IMR-90 (cell line): ENCODE results near the gene ADTRP. TPM values are rescaled to one million over a fixed set of nuclear protein-coding genes. Genes with fewer than 3 reads are reported as not detected.

Experiments used
- ATAC-seq: fragments of 200-7000 bp; cut with Tn5 transposase; 2 replicates; pipeline ENCODE4 v1.9.1; 2020; ENCODE audit warnings: low read depth, mild to moderate bottlenecking, moderate library complexity
- BruUV-seq: library from RNA; stranded (reverse); fragments of 400-500 nt; replicated peaks from 2 replicates; lab custom pipeline; 2021; lab: Mats Ljungman, UMichigan
- CTCF ChIA-PET: fragments of 300-600 bp; formaldehyde crosslinking; extraction: SDS; loops from one replicate; lab custom pipeline; 2021; ENCODE audit warnings: antibody characterized with exemption; lab: Yijun Ruan, JAX
- POLR2A ChIA-PET: fragments of 300-600 bp; sonication (Branson Sonifier 250); formaldehyde crosslinking; loops from one replicate; lab custom pipeline; 2022; ENCODE audit warnings: antibody characterized with exemption; ENCODE audit not compliant: unreplicated experiment; lab: Charles Lee
- DNase-seq: peaks from one replicate; pipeline ENCODE4 v3.0.0; 2013
- H2AFZ ChIP-seq: replicated peaks from 2 replicates; pipeline ENCODE3; 2013; ENCODE audit warnings: low read length, mild to moderate bottlenecking; ENCODE audit not compliant: poor library complexity
- H2AK5ac ChIP-seq: 2 replicates; pipeline ENCODE4 v1.6.1; 2013; ENCODE audit warnings: low read depth, low read length, inconsistent platforms
- H2AK9ac ChIP-seq: replicated peaks from 2 replicates; pipeline ENCODE3; 2013; ENCODE audit warnings: mild to moderate bottlenecking, low read depth, low read length, moderate library complexity; ENCODE audit not compliant: poor library complexity
- H2BK120ac ChIP-seq: 2 replicates; pipeline ENCODE4 v1.6.1; 2013; ENCODE audit warnings: low read depth, low read length, inconsistent platforms
- H2BK15ac ChIP-seq: 3 replicates; pipeline ENCODE4 v1.6.1; 2013; ENCODE audit warnings: low read depth, low read length, inconsistent platforms
- H2BK20ac ChIP-seq: 2 replicates; pipeline ENCODE4 v1.6.1; 2013; ENCODE audit warnings: low read depth, mild to moderate bottlenecking, inconsistent platforms, low read length, moderate library complexity
- H2BK5ac ChIP-seq: 2 replicates; pipeline ENCODE4 v1.6.1; 2013; ENCODE audit warnings: mild to moderate bottlenecking, low read depth, low read length, inconsistent platforms; ENCODE audit not compliant: poor library complexity, severe bottlenecking
- H3K14ac ChIP-seq: replicated peaks from 2 replicates; pipeline ENCODE4 v1.6.1; 2013; ENCODE audit warnings: low read depth, low read length, inconsistent platforms
- H3K18ac ChIP-seq: 2 replicates; pipeline ENCODE4 v1.6.1; 2013; ENCODE audit warnings: low read depth, low read length, control low read depth
- H3K23ac ChIP-seq: 2 replicates; pipeline ENCODE4 v1.6.1; 2013; ENCODE audit warnings: low read depth, low read length, inconsistent platforms
- H3K27ac ChIP-seq: 2 replicates; pipeline ENCODE4 v1.5.1; 2013; ENCODE audit warnings: mild to moderate bottlenecking, control low read depth, low read length; ENCODE audit not compliant: insufficient read depth
- H3K27me3 ChIP-seq: 2 replicates; pipeline ENCODE4 v1.6.1; 2013; ENCODE audit warnings: low read length; ENCODE audit not compliant: control insufficient read depth, insufficient read depth
- H3K36me3 ChIP-seq: 2 replicates; pipeline ENCODE4 v1.6.1; 2013; ENCODE audit warnings: low read length, mixed read lengths; ENCODE audit not compliant: control insufficient read depth, insufficient read depth
- H3K4ac ChIP-seq: 2 replicates; pipeline ENCODE4 v1.6.1; 2013; ENCODE audit warnings: low read depth, low read length, inconsistent platforms
- H3K4me1 ChIP-seq: 2 replicates; pipeline ENCODE4 v1.6.1; 2013; ENCODE audit warnings: low read length, mixed read lengths; ENCODE audit not compliant: control insufficient read depth, insufficient read depth
- H3K4me2 ChIP-seq: 2 replicates; pipeline ENCODE4 v1.6.1; 2013; ENCODE audit warnings: low read depth, mild to moderate bottlenecking, control low read depth, low read length, moderate library complexity
- H3K4me3 ChIP-seq: 2 replicates; pipeline ENCODE4 v1.5.1; 2013; ENCODE audit warnings: low read depth, mild to moderate bottlenecking, control low read depth, low read length, moderate library complexity; ENCODE audit not compliant: insufficient read depth
- H3K56ac ChIP-seq: 2 replicates; pipeline ENCODE4 v1.6.1; 2013; ENCODE audit warnings: low read length, inconsistent platforms; ENCODE audit not compliant: insufficient read depth; ENCODE audit errors: extremely low read depth
- H3K79me1 ChIP-seq, 2 experiments: 2 replicates each; pipeline ENCODE4 v1.6.1; 2013; ENCODE audit warnings: low read length in 2 of 2, inconsistent platforms in 1 of 2, low read depth in 1 of 2
- H3K9ac ChIP-seq: 2 replicates; pipeline ENCODE4 v1.6.1; 2013; ENCODE audit warnings: low read depth, low read length, control low read depth
- H3K9me1 ChIP-seq: 2 replicates; pipeline ENCODE4 v1.6.1; 2013; ENCODE audit warnings: low read length, inconsistent platforms; ENCODE audit not compliant: insufficient read depth
- H3K9me3 ChIP-seq: 2 replicates; pipeline ENCODE4 v1.6.1; 2013; ENCODE audit warnings: low read length; ENCODE audit not compliant: control insufficient read depth, insufficient read depth
- H4K20me1 ChIP-seq: 2 replicates; pipeline ENCODE4 v1.6.1; 2013; ENCODE audit warnings: low read length, inconsistent platforms; ENCODE audit not compliant: insufficient read depth
- H4K5ac ChIP-seq: 2 replicates; pipeline ENCODE4 v1.6.1; 2013; ENCODE audit warnings: mild to moderate bottlenecking, low read depth, low read length, control low read depth
- H4K8ac ChIP-seq, 2 experiments: 2 replicates each; pipeline ENCODE4 v1.6.1; 2013; ENCODE audit warnings: low read depth in 2 of 2, low read length in 2 of 2, control low read depth in 1 of 2, inconsistent platforms in 1 of 2
- H4K91ac ChIP-seq: 2 replicates; pipeline ENCODE4 v1.6.1; 2013; ENCODE audit warnings: low read depth, low read length, inconsistent platforms; ENCODE audit not compliant: insufficient read depth
- BHLHE40 ChIP-seq: fragments of 150-350 bp; IDR thresholded peaks from 2 replicates; pipeline ENCODE4 v1.6.1; 2016; ENCODE audit warnings: mild to moderate bottlenecking, low read depth, low read length
- CHD1 ChIP-seq: IDR thresholded peaks from 2 replicates; pipeline ENCODE4 v1.6.1; 2012; ENCODE audit warnings: low read depth, low read length, improper control_type of control experiment
- CTCF ChIP-seq: conservative IDR thresholded peaks from 2 replicates; pipeline ENCODE4 v1.5.1; 2012; ENCODE audit warnings: mild to moderate bottlenecking, low read depth, low read length, improper control_type of control experiment
- ELK1 ChIP-seq: fragments of 150-350 bp; IDR thresholded peaks from 2 replicates; pipeline ENCODE4 v1.6.1; 2016; ENCODE audit warnings: low read depth, mild to moderate bottlenecking, low read length, moderate library complexity, borderline replicate concordance
- FOS ChIP-seq: fragments of 150-350 bp; IDR thresholded peaks from 2 replicates; pipeline ENCODE4 v1.6.1; 2016; ENCODE audit warnings: low read depth, low read length
- MXI1 ChIP-seq: IDR thresholded peaks from 2 replicates; pipeline ENCODE4 v1.6.1; 2012; ENCODE audit warnings: low read depth, mild to moderate bottlenecking, low read length, moderate library complexity, borderline replicate concordance
- POLR2A ChIP-seq: IDR thresholded peaks from 2 replicates; pipeline ENCODE4 v1.6.1; 2012; ENCODE audit warnings: mild to moderate bottlenecking, low read depth, low read length
- RFX5 ChIP-seq: IDR thresholded peaks from 2 replicates; pipeline ENCODE4 v1.8.0; 2012; ENCODE audit warnings: low read depth, mild to moderate bottlenecking, low read length, moderate library complexity
- SMC3 ChIP-seq: fragments of 150-350 bp; IDR thresholded peaks from 2 replicates; pipeline ENCODE4 v1.6.1; 2016; ENCODE audit warnings: low read depth, mild to moderate bottlenecking, antibody characterized with exemption, low read length, moderate library complexity
- WGBS, 2 experiments: methylation state at CpG; one replicate each; pipeline versions ENCODE4 v1.1.5 to v1.1.7; 2013; ENCODE audit warnings: missing lambda C conversion rate in 2 of 2; ENCODE audit not compliant: insufficient read length in 1 of 2; ENCODE audit errors: extremely low coverage in 2 of 2; 5-methylcytosine and 5-hydroxymethylcytosine counted together
- dilution Hi-C: fragments of 300-500 bp; cut with HindIII; formaldehyde crosslinking; loops from one replicate; pipeline ENCODE4 v1.14.3; 2018; ENCODE audit warnings: low sequenced_read_pairs; ENCODE audit not compliant: unreplicated experiment
- in situ Hi-C: fragments of 300-500 bp; cut with MboI; formaldehyde crosslinking; loops from 3 replicates; pipeline ENCODE4 v1.14.3; 2019; ENCODE audit warnings: low sequenced_read_pairs, inconsistent platforms, mixed read lengths
- intact Hi-C: fragments of 100-400 bp; cut with micrococcal nuclease; formaldehyde crosslinking; loops from 2 replicates; pipeline ENCODE4 v1.10.0; 2022
- polyA plus RNA-seq, 3 experiments: library from polyadenylated mRNA; depleted of rRNA; stranded (reverse); fragments of >200 nt; gene quantifications; 2 replicates each; pipeline ENCODE4 v1.2.3, GENCODE V29; 2012; ENCODE audit warnings: low replicate concordance in 1 of 3
- total RNA-seq: library from RNA; depleted of rRNA; stranded (reverse); fragments of >200 nt; gene quantifications from 2 replicates; pipeline ENCODE4 v1.2.3, GENCODE V29; 2012

The ADTRP gene
- total and polyA plus RNA-seq, 2 of the 4 experiments (the other 2 are of a cell fraction) = 0.50 to 0.72 TPM

- no peak overlapping the region for H2AFZ ChIP-seq
- no peaks in the 10 kb centered on the region for H3K4me1 ChIP-seq
- H3K79me1 ChIP-seq = no peaks in the 10 kb centered on the region
- H3K18ac ChIP-seq = no peak overlapping the region
- H3K9me1 ChIP-seq = no peaks in the 10 kb centered on the region
- H3K14ac ChIP-seq = no peak overlapping the region
- no peak overlapping the region for H3K56ac ChIP-seq
- no peak overlapping the region for H4K5ac ChIP-seq
- no peak overlapping the region for H4K91ac ChIP-seq
- POLR2A ChIA-PET = interaction anchor here (0.7 kb wide), 1 partner anchor 426 kb away, joined by 3 read pairs; no protein-coding TSS in a partner anchor
- H3K9ac ChIP-seq = no peak overlapping the region
- H2BK120ac ChIP-seq = no peak overlapping the region
- DNase-seq (no peak), ATAC-seq (no peak)
- H4K8ac ChIP-seq = no peak overlapping the region
- H4K20me1 ChIP-seq = no peaks in the 10 kb centered on the region
- H3K4ac ChIP-seq = no peak overlapping the region
- intact Hi-C loops = no loop called here
- no peaks in the 10 kb centered on the region for H3K36me3 ChIP-seq
- dilution Hi-C loops = no loop called here
- no peak overlapping the region for H2AK5ac ChIP-seq
- no peak overlapping the region for H3K27ac ChIP-seq
- WGBS, 2 experiments = no CpG with 5 or more reads among the region's 2 CpGs
- H3K27me3 ChIP-seq = no peaks in the 10 kb centered on the region
- TF ChIP-seq ELK1 (no peak), SMC3 (no peak), CHD1 (no peak), FOS (no peak), POLR2A (no peak), CTCF (no peak), RFX5 (no peak), BHLHE40 (no peak), MXI1 (no peak)
- H3K9me3 ChIP-seq = no peaks in the 10 kb centered on the region; the same call in none of the 2 replicates
- H2AK9ac ChIP-seq = no peak overlapping the region
- no TSS peak for BruUV-seq
- H3K23ac ChIP-seq = no peak overlapping the region
- no peak overlapping the region for H3K4me3 ChIP-seq
- H2BK15ac ChIP-seq = no peak overlapping the region
- no peak overlapping the region for H3K4me2 ChIP-seq
- no peak overlapping the region for H2BK5ac ChIP-seq
- in situ Hi-C loops = no loop called here
- no peak overlapping the region for H2BK20ac ChIP-seq
- CTCF ChIA-PET = no interaction called here
Observed at GRCh38 chr6:11679099-11679498, 99.5 kb downstream of the ADTRP start.
